ENCODE results near the gene ADGRG2.

- TF ChIP-seq BRCA1 (CRISPR knock-in tag; IDR thresholded peaks at IDR 0.05), result no peak
- TF ChIP-seq REST (IDR thresholded peaks at IDR 0.05; ENCODE audit: borderline replicate concordance in 1 of 2, low read depth in 1 of 2, low read length in 2 of 2), result no peak
- no peak for TF ChIP-seq GLI4 (CRISPR knock-in tag; IDR thresholded peaks at IDR 0.05; ENCODE audit: borderline replicate concordance)
- TF ChIP-seq SUZ12 (IDR thresholded peaks at IDR 0.05; ENCODE audit: low read depth, low read length), result no peak
- TF ChIP-seq ZFP62 (CRISPR knock-in tag; IDR thresholded peaks at IDR 0.05), result no peak
- TF ChIP-seq NR2F1 (CRISPR knock-in tag; IDR thresholded peaks at IDR 0.05), result no peak
- no peak for TF ChIP-seq CREM (IDR thresholded peaks at IDR 0.05)
- TF ChIP-seq CREM (CRISPR knock-in tag; IDR thresholded peaks at IDR 0.05), result no peak
- TF ChIP-seq, protein P1, sequence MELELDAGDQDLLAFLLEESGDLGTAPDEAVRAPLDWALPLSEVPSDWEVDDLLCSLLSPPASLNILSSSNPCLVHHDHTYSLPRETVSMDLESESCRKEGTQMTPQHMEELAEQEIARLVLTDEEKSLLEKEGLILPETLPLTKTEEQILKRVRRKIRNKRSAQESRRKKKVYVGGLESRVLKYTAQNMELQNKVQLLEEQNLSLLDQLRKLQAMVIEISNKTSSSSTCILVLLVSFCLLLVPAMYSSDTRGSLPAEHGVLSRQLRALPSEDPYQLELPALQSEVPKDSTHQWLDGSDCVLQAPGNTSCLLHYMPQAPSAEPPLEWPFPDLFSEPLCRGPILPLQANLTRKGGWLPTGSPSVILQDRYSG (CRISPR knock-in tag; IDR thresholded peaks at IDR 0.05), result no peak
- no peak for TF ChIP-seq ZNF3 (CRISPR knock-in tag; IDR thresholded peaks at IDR 0.05)
- no peak for TF ChIP-seq HOXA3 (CRISPR knock-in tag; IDR thresholded peaks at IDR 0.05)
- no peak for TF ChIP-seq ATF6 (CRISPR knock-in tag; conservative IDR thresholded peaks at IDR 0.05)
- TF ChIP-seq ZNF660 (CRISPR knock-in tag; IDR thresholded peaks at IDR 0.05; ENCODE audit: borderline replicate concordance, low read depth), result no peak
- no peak for TF ChIP-seq CTCF (CRISPR knock-in tag; IDR thresholded peaks at IDR 0.05)
These were observed 357 bp upstream of the ADGRG2 start for GRCh38 chrX:19122641-19123009.

Data from HepG2 (cell line).